LNCaP clone FGC (cell line): ENCODE measurements around the gene PIEZO1.

ENCODE experiments used
- DNase-seq: peaks from one replicate; pipeline ENCODE4 v3.0.0-alpha.2; 2011; ENCODE audit warnings: low read depth
- H3K4me3 ChIP-seq: 2 replicates; pipeline ENCODE4 v1.5.1; 2011; ENCODE audit warnings: mild to moderate bottlenecking, low read depth, low read length, control low read depth
- TF ChIP-seq, protein P1 (sequence below): IDR thresholded peaks from 2 replicates; pipeline ENCODE4 v1.5.1; 2012; ENCODE audit warnings: mild to moderate bottlenecking; ENCODE audit not compliant: control insufficient read depth, insufficient read depth; ENCODE audit errors: extremely low read depth

PIEZO1 gene

GRCh38 chr16:88693420-88694177 is 91.4 kb downstream of the PIEZO1 start:
- TF ChIP-seq, protein P1, sequence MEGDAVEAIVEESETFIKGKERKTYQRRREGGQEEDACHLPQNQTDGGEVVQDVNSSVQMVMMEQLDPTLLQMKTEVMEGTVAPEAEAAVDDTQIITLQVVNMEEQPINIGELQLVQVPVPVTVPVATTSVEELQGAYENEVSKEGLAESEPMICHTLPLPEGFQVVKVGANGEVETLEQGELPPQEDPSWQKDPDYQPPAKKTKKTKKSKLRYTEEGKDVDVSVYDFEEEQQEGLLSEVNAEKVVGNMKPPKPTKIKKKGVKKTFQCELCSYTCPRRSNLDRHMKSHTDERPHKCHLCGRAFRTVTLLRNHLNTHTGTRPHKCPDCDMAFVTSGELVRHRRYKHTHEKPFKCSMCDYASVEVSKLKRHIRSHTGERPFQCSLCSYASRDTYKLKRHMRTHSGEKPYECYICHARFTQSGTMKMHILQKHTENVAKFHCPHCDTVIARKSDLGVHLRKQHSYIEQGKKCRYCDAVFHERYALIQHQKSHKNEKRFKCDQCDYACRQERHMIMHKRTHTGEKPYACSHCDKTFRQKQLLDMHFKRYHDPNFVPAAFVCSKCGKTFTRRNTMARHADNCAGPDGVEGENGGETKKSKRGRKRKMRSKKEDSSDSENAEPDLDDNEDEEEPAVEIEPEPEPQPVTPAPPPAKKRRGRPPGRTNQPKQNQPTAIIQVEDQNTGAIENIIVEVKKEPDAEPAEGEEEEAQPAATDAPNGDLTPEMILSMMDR: no peak
- H3K4me3 ChIP-seq: no peak overlapping the region
- DNase-seq: no peak

DNA sequence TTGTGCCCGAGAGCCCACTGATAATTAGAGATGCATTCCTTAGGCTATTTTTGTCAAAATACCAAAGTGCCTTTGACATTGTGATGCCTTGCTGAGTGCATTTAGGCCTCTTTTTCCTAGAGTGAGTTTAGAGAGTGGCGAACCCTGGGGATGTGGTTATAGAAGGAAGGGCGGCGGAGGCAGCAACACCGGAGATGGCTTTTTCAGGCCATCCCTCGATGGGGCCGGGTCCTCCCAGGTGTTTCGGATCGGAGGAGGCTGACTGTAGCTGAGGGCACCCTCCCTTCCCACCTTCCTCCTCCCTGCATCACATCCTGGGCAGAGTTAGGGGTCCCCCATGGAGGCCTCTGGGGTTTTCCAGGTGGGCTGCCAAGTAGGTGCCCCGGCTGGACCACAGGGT is 92.2 kb downstream of the PIEZO1 start:
- H3K4me3 ChIP-seq: no peak overlapping the region
- TF ChIP-seq, protein P1: no peak
- no peak for DNase-seq

DNA sequence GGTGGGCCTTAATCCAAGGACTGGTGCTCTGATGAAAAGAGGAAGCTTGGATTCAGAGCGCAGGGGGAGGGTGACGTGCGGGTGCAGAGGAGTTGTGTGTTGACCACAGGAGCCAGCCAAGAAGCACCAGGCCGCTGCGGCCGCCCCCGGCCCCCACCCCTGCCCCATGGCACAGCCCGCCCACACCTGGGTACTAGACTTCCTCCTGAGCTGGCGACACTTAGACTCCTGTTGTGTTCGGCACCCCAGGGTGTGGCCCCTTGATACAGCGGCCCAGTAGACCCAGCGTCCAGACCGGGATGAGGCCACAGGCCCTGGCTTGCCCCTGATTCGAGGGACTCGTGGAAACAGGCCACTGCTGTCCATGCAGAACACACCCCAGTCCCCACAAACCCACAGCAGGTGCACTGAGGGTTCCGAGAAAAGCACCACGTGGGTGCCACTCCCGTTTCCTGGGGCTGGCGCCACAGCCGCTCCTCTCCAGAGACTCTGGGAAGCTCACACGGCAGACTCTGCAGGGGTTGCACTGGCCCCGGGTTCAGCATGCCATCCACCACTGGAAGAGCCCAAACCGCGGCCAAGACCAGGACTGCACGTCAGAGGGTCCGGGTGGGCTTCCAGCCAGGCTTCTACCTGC is 93.0 kb downstream of the PIEZO1 start:
- TF ChIP-seq, protein P1: no peak
- DNase-seq: no peak
- H3K4me3 ChIP-seq: no peak overlapping the region

DNA sequence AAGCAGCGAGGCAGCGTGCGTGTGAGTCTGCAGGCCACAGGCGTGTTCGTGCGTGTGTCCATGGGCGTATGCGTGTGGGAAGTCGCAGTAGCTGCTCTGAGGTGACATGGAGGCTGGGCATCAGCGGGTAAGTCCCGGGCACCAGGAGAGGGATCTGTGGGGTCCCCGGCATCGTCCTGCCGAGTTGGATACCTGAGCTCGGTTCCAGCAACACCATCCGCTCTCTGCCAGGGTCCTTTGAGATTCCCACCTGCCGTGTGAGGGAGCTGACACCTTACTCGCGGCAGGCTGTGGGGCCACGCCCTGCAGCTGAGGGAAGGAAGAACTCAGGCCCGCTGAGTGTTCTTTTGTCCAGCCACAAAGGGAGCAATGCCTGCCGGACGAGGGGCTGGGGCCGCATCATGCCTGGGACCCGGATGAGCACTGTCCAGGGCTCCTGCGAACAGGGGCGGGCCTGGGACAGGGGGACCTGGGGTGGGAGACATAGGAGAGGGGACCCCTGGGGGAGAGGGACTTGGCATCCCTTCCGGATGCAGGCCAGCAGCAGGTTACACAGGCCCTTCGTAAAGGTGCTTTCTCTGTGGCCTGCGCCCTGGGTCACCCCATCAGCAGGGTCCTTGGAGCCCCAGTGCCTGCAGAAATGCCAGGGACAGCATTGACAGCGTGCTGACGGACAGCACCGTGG is 93.7 kb downstream of the PIEZO1 start:
- TF ChIP-seq, protein P1: no peak
- no peak overlapping the region for H3K4me3 ChIP-seq
- DNase-seq: no peak

GRCh38 chr16:88690341-88691128 is 94.5 kb downstream of the PIEZO1 start:
- no peak overlapping the region for H3K4me3 ChIP-seq

More at GRCh38 chr16:88690341-88691128, 94.5 kb downstream of the PIEZO1 start:
- no peak for DNase-seq
- TF ChIP-seq, protein P1: no peak
